Ovary (tissue), 3 donors: ENCODE data around the gene CCDC102A.

Experiments used
- CTCF ChIP-seq, 3 donors: fragments of 450-650 bp in 2 of 3; fragments of 200-600 bp in 1 of 3; IDR thresholded peaks; one replicate each; pipeline versions ENCODE4 v1.5.1 to v1.8.0; 2016 to 2022; ENCODE audit warnings: antibody characterized with exemption in 3 of 3, mild to moderate bottlenecking in 1 of 3
- EP300 ChIP-seq: sonication (generic); formaldehyde crosslinking; IDR thresholded peaks from one replicate; pipeline ENCODE4 v1.6.1; 2017; ENCODE audit warnings: antibody characterized with exemption
- POLR2A ChIP-seq: fragments of 450-650 bp; IDR thresholded peaks from one replicate; pipeline ENCODE4 v1.6.1; 2017; ENCODE audit warnings: antibody characterized with exemption, mild to moderate bottlenecking, moderate library complexity
- donor health status: DM: no; HTN: no; CAD: no.

GRCh38 chr16:57540387-57540786 lies 4.0 kb upstream of the CCDC102A start:
- TF ChIP-seq CTCF (IDR thresholded peaks at IDR 0.05) (no peak), POLR2A (no peak), EP300 (no peak)
